Activated CD4-positive, alpha-beta T cell treated with anti-CD3 and anti-CD28 coated beads, Interleukin-10, Interleukin-2, amounts not matched to agents 100 ng/mL and 50 ng/mL, durations not matched to agents 16 hours and 8 hours (primary cell): ENCODE measurements around the gene CDIP1.

Experiments used
- DNase-seq: peaks from one replicate; pipeline ENCODE4 v3.0.0-alpha.2; 2020

CDIP1 gene

GRCh38 chr16:4537376-4538343 lies 913 bp downstream of the CDIP1 start:
- no peak for DNase-seq

DNA sequence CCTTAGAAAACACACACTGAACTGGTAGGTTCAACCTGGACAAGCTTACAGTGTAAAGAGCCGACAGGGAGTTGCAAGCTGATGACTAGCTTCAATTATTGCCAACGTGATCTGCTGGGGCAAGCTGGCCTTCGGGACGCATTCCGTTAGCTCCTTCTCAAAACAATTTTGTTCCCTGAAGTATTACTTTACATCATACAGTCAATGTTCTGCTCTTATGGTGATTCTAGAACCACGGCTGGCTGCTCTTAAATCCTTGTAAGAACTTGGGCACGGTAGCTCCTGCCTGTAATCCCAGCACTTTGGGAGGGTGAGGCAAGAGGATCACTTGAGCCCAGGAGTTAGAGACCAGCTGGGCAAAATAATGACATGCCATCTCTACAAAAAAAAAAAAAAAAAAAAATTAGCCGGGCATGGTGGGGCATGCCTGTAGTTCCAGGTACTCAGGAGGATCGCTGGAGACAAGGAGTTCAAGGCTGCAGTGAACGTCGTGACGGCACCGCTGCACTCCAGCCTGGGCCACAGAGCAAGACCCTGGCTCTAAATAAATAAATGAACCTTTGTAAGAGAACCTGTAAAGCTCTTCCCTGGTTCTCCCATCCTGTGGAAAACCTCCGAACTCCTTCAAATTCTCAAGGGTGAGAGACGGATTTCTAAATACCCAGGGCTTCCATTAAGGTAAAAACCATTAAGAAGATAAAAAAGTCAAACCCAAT lies 2.0 kb downstream of the CDIP1 start:
- no peak for DNase-seq

DNA sequence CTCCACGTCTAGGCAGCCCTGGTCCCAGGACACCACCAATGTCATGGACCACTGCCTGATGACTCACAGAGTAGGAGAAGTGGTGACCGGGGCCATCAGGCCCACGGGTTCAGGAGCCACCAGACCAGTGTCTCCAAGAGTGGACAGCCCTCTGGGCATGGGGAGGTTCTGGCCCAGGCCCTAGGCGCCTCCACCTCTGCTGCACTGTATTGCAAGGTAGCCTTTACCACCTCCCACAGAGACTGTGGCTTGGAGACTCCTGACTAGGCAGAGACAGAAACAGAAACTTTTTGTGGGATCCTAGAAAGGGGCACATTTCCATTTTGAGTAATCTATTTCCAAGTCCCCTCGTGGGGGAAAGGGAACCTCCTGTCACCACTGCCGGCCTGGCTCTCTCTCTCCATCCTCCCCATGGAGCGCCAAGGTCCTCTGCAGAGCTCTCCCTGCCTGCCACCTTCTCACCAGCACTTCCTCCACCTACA lies 2.9 kb downstream of the CDIP1 start:
- DNase-seq, result peak; percentile 57

DNA sequence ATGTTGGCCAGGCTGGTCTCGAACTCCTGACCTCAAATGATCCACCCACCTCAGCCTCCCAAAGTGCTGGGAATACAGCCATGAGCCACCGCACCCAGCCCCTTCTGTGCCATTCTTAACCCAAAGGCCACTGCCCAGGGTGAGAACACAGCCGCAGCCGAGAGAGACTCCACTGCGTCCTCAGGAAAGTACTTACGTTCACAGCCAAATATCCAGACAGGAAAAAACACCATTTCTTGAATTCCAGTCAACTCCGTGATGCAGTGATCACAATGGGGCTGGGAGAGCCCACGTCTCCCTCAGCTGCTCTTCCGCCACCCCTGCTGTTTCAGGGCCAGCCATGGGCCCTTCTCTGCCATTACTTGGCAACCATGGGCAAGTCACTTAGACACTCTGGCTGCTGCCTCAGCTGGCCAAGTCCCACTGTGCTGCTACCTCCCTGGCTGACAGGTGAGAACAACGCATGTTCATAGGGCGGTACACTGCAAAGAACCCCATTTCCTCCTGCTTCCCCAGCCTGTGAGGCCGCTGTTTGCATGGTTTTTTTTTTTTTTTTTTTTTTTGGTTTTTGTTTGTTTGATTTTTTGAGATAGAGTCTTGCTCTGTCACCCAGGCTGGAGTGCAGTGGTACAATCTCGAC lies 4.3 kb downstream of the CDIP1 start:
- no peak for DNase-seq

DNA sequence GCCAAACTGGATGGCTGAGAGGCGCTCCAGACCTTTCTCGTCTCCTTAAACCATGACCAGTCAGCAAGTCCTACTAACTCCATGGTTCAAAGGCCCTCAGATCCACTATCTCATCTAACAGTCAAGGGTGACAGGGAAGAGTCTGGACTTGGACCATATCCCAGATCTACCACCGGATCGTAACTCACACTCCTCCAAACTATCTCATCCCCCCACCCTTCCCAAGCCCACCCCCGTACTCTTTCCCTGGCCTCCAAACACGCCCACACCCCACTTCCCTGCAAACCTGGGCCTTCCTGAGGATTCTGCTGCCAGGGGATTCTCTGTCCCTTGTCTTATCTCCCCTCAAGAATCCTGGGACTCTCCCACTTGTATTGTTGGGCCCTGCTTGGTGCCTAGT lies 5.1 kb downstream of the CDIP1 start:
- DNase-seq, result no peak

- DNase-seq, result no peak
These were observed 6.3 kb downstream of the CDIP1 start for GRCh38 chr16:4532238-4532637.

GRCh38 chr16:4531811-4532210 lies 6.8 kb downstream of the CDIP1 start:
- DNase-seq, result no peak

DNA sequence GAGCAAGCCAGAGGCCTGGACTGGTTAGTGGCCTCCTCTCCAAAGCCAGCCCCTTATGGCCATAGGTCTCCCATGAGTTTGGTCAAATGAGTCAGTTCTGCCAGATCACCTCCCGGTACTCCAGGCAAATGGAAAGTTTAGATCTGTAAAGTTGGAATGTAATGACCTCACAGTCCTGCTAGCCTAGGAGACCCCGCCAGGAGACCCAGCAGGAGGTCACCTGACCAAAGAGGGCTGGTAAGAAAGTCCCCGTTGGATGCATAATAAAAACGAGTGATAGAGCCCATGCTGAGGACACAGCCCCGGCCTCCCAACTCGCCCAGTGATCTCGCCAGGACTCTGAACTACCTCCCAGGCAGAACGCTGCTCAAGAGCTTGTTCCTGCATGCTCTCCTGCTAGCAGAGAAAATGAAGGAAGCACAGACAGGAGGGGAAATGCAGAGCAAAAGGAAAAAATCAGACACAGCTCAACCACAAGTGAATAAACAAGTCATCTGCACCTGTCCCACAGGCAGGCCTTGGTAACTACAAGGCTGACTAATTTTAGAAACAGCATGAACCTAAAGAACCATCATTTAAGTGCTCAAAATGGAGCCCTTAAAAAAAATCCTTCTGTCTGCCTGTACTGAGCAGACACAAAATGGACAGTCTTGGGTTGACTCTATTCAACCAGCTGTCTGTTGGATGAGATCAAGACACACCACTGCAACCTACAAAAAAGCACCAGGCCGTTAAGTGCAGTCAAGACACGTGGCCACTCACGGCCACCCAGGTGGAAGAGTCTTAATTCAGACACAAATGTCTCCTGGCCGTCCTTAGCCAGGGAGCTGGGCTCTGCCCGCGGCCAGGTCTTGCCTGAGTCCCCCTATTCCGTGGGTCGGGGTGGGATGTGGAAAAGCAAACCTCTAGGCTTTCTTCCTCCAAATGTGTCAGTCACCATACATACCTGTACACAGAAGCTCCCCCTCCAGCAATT lies 9.2 kb downstream of the CDIP1 start:
- DNase-seq, result peak; percentile 66

- DNase-seq, result no peak
These were observed 12.8 kb downstream of the CDIP1 start for GRCh38 chr16:4525634-4526277.

DNA sequence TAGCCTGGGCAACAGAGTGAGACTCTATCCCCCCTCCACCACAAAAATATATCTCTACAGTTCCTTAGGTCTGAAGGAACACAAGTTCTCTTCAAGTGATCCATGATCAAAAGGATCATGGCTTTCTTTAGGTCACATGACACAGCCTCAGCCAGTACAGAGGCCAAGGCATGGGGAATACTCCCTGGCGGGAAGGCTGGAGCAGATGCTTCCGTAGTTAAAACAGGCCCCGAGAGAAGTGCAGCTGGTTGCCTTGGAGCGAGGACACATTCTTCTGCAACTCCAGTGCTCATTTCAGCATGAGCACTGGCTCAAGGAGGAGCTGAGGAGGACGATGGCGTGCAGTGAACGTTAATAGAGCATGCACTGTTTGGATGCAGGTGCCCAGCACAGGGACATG lies 13.5 kb downstream of the CDIP1 start:
- no peak for DNase-seq

DNA sequence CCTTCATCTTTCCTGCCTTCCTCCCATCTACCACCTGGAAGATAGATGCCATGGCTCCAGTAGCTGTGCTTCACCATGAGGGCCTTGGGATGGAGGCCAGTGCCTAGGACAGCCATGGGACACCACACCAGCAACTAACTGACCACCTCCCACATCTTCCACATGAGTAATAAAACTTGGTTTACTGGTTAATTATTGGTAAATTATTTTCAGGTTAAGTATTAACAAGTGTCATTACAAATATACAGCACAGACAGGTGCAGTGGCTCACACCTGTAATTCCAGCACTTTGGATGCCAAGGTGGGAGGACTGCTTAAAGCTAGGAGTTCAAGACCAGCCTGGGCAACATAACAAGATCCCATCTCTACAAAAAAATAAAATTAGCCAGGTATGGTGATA lies 14.0 kb downstream of the CDIP1 start:
- no peak for DNase-seq

GRCh38 chr16:4523686-4524085 lies 14.9 kb downstream of the CDIP1 start:
- DNase-seq, result no peak

- DNase-seq, result no peak
These were observed 16.5 kb downstream of the CDIP1 start for GRCh38 chr16:4522051-4522581.

GRCh38 chr16:4520913-4521312 lies 17.7 kb downstream of the CDIP1 start:
- no peak for DNase-seq

- no peak for DNase-seq
These were observed 19.1 kb downstream of the CDIP1 start for GRCh38 chr16:4519274-4520058.

GRCh38 chr16:4517812-4518680 lies 20.5 kb downstream of the CDIP1 start:
- no peak for DNase-seq

DNA sequence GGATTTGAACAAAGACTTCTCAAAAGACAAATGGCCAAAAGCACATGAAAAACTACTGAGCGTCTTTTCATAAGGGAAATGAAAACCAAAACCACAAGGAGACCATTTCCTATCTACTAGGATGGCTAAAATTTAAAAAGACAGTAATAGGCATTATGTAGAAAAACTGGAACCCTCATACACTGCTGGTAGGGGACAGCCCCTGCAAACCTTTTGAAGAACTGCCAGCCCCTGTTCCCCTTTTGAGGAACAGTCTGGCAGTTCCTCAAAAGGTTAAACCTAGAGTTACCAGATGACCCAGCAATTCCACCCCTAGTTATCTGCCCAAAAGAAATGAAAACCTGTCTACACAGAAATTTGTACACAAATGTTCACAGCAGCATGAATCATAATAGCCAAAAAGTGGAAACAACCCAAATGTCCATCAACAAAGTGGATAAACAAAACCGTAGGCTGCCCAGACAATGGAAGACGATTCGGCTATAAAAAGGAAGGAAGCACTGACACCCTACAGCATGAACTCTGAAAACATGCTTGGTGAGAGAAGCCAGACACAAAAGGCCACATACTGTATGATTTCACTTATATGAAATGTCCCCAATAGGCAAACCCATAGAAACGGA lies 22.9 kb downstream of the CDIP1 start:
- peak; percentile 44 for DNase-seq

DNA sequence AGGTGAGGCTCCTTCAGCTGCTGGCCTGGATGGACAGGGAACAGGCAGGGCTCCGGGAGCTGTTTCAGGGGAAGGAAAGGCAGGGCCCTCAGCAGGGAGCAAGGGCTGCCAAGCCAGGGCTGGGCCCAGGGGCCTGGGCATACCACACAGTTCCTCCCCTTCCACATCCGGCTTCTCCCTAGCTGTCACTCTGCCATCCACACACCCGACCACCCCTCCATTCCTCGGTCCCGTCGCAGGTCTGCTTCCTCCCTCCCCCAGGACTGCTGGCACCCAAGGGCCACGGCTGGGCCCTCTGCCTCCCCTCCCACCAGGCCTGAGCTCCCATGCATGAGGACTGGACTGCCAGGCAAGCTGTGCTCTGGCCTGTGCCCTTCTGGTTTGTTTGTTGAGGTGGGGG lies 24.0 kb downstream of the CDIP1 start:
- DNase-seq, result no peak

DNA sequence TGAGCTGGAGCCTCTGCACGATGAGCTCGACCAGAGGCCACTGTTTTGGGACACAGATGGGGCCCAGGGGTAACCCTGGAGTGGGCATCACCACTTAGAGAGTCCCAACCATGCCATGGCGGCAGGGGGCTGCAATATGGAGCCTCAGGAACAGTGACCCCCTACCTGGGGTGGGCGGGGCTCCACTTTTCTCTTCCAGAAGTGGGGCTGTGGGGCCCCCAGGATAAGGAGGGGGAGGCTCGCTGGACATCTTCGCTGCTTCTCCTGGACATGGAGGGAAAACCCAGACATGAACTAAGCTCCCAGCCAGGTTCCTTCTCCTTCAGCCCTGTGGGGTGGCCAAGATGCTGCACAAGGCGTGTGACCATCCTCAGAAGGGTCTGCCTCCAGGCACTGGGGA lies 24.7 kb downstream of the CDIP1 start:
- no peak for DNase-seq
